DOHH2 (cell line): Measurements from ENCODE around the gene KDM6B.

Experiments
- EZH2phosphoT487 ChIP-seq: fragments of 200-600 bp; sonication (generic); IDR thresholded peaks from 2 replicates; pipeline ENCODE4 v1.6.1; 2017; ENCODE audit warnings: borderline replicate concordance, mild to moderate bottlenecking, antibody characterized with exemption, low read length, moderate library complexity, mixed read lengths
- TF ChIP-seq, protein P1 (sequence below): fragments of 200-600 bp; sonication (generic); IDR thresholded peaks from one replicate; pipeline ENCODE4 v1.5.1; 2014; ENCODE audit warnings: antibody characterized with exemption, mild to moderate bottlenecking, low read depth, low read length; ENCODE audit not compliant: poor library complexity, severe bottlenecking

DNA sequence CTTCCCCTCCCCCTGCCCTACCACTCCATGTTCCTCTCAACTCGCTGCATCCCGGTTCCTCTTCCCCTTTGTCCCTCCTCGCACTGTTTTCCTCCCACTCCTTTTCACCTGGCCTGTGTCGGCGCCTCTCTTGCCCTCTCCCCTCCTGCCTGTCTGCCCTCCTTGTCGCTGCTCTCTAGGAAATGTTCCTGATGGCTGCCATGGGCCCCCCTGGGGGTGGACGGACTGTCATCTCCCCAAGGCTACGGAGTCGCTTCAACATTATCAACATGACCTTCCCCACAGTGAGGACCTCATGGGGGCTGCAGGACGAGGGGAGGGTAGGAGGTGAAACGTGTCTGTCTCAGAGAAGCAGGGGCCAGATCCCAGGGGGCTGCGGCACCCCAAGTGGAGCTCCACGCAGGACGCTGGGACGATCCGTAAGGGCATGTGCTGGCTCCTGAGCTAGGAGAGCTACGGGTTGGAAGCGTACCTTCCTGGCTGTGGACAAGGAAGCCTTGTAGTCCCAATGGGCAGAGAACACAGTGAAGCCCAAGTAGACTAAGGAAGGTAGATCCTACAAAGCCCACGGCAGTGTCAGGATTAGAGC lies 39.8 kb upstream of the KDM6B start:
- TF ChIP-seq, protein P1, sequence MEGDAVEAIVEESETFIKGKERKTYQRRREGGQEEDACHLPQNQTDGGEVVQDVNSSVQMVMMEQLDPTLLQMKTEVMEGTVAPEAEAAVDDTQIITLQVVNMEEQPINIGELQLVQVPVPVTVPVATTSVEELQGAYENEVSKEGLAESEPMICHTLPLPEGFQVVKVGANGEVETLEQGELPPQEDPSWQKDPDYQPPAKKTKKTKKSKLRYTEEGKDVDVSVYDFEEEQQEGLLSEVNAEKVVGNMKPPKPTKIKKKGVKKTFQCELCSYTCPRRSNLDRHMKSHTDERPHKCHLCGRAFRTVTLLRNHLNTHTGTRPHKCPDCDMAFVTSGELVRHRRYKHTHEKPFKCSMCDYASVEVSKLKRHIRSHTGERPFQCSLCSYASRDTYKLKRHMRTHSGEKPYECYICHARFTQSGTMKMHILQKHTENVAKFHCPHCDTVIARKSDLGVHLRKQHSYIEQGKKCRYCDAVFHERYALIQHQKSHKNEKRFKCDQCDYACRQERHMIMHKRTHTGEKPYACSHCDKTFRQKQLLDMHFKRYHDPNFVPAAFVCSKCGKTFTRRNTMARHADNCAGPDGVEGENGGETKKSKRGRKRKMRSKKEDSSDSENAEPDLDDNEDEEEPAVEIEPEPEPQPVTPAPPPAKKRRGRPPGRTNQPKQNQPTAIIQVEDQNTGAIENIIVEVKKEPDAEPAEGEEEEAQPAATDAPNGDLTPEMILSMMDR = no peak
- TF ChIP-seq EZH2phosphoT487 = no peak
